Measurements from ENCODE around the gene IFT81. TPM values are rescaled to one million over a fixed set of nuclear protein-coding genes. Genes with fewer than 3 reads are reported as not detected.

The IFT81 gene
- total RNA-seq, 4 donors from 2014 or later, result 11.5 to 36.1 (median 21.8) TPM

- no peak overlapping the region for H3K4me3 ChIP-seq
- H3K27ac ChIP-seq, result no peak overlapping the region
These were observed 94.0 kb downstream of the IFT81 start for GRCh38 chr12:110217996-110218674.

DNA sequence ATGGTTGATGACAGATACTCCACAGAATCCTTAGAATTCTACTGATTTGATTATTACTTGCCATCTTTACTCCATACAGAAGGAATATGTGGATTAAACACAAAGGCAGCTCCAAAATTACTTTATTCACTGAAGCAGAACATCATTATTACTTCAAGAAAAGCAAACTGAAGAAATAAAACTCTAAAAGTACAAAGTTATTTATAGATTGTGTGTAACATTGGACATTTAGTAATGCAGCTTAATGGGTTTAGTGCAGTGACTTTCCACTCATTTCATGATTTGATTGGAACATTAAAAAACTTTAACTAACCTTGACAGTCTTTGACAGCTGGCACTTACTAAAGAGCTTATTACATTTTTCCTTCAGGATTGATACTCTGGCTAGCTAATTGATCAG lies 97.9 kb downstream of the IFT81 start:
- DNase-seq (ENCODE audit: low spot score in 2 of 2), result no peak
- TF ChIP-seq POLR2A (IDR thresholded peaks at IDR 0.05) (no peak), EP300 (IDR thresholded peaks at IDR 0.05) (no peak)
- TF ChIP-seq, protein P1, sequence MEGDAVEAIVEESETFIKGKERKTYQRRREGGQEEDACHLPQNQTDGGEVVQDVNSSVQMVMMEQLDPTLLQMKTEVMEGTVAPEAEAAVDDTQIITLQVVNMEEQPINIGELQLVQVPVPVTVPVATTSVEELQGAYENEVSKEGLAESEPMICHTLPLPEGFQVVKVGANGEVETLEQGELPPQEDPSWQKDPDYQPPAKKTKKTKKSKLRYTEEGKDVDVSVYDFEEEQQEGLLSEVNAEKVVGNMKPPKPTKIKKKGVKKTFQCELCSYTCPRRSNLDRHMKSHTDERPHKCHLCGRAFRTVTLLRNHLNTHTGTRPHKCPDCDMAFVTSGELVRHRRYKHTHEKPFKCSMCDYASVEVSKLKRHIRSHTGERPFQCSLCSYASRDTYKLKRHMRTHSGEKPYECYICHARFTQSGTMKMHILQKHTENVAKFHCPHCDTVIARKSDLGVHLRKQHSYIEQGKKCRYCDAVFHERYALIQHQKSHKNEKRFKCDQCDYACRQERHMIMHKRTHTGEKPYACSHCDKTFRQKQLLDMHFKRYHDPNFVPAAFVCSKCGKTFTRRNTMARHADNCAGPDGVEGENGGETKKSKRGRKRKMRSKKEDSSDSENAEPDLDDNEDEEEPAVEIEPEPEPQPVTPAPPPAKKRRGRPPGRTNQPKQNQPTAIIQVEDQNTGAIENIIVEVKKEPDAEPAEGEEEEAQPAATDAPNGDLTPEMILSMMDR (IDR thresholded peaks at IDR 0.05), result no peak
- Histone ChIP-seq H3K36me3 (peaks cover 0 to 12% (median 0%) of the 10 kb centered on the region in 3 donors), H3K9me3 (no peaks in the 10 kb centered on the region), H3K4me3 (no peak overlapping the region), H3K27me3 (no peaks in the 10 kb centered on the region), H3K27ac (peak overlapping the region in 2 of 4 donors; percentile 50 to 73), H3K4me1 (peaks cover 0 to 34% (median 8%) of the 10 kb centered on the region in 4 donors)

More at GRCh38 chr12:110217996-110218674, 94.0 kb downstream of the IFT81 start:
- peaks cover 0 to 4% (median 0%) of the 10 kb centered on the region in 4 donors for H3K9me3 ChIP-seq
- 78 to 84% methylated on average over 7 of the region's 7 CpGs for WGBS, 2 donors
- H3K27me3 ChIP-seq, result no peaks in the 10 kb centered on the region
- DNase-seq (ENCODE audit: low spot score in 2 of 2), result no peak
- peaks cover 0 to 12% (median 4%) of the 10 kb centered on the region in 4 donors for H3K4me1 ChIP-seq
- TF ChIP-seq, protein P1 (IDR thresholded peaks at IDR 0.05), result no peak
- TF ChIP-seq EP300 (IDR thresholded peaks at IDR 0.05), result no peak
- no peak for TF ChIP-seq POLR2A (IDR thresholded peaks at IDR 0.05)
- peaks cover 0 to 25% (median 0%) of the 10 kb centered on the region in 3 donors for H3K36me3 ChIP-seq

GRCh38 chr12:110222433-110222832 lies 98.3 kb downstream of the IFT81 start:
- no peaks in the 10 kb centered on the region for H3K9me3 ChIP-seq
- H3K27ac ChIP-seq, result peak overlapping the region in 2 of 4 donors; percentile 50 to 73
- H3K4me3 ChIP-seq, result no peak overlapping the region
- 35 to 56% methylated on average over 1 of the region's 1 CpG for whole genome bisulfite sequencing, 2 donors
- TF ChIP-seq POLR2A (IDR thresholded peaks at IDR 0.05) (no peak), EP300 (IDR thresholded peaks at IDR 0.05) (no peak)
- TF ChIP-seq, protein P1 (IDR thresholded peaks at IDR 0.05), result no peak
- peaks cover 0 to 10% (median 0%) of the 10 kb centered on the region in 3 donors for H3K36me3 ChIP-seq
- DNase-seq (ENCODE audit: low spot score in 2 of 2), result no peak
- no peaks in the 10 kb centered on the region for H3K27me3 ChIP-seq
- peaks cover 0 to 34% (median 8%) of the 10 kb centered on the region in 4 donors for H3K4me1 ChIP-seq

- WGBS, 2 donors, result 49 to 59% methylated on average over 4 of the region's 4 CpGs
- Histone ChIP-seq H3K36me3 (peaks cover 0 to 7% (median 0%) of the 10 kb centered on the region in 3 donors), H3K9me3 (no peaks in the 10 kb centered on the region), H3K27ac (peak overlapping the region; percentile 16 to 91 (median 73)), H3K4me3 (no peak overlapping the region), H3K27me3 (no peaks in the 10 kb centered on the region), H3K4me1 (peaks cover 0 to 34% (median 8%) of the 10 kb centered on the region in 4 donors)
- TF ChIP-seq, protein P1 (IDR thresholded peaks at IDR 0.05), result no peak
- no peak for TF ChIP-seq POLR2A (IDR thresholded peaks at IDR 0.05)
- TF ChIP-seq EP300 (IDR thresholded peaks at IDR 0.05), result no peak
- DNase-seq (ENCODE audit: low spot score in 2 of 2), result no peak
These were observed 99.7 kb downstream of the IFT81 start for GRCh38 chr12:110223777-110224378.

Measured in tibial nerve (tissue), 4 donors.